ENCODE measurements around the gene DEPDC5. TPM values are rescaled to one million over a fixed set of nuclear protein-coding genes. Genes with fewer than 3 reads are reported as not detected.

The DEPDC5 gene
- total and polyA plus RNA-seq, 2 of the 8 experiments (the other 6 are each of a cell fraction or from before 2014, with no cell fraction given), result 18.3 to 26.5 TPM

GRCh38 chr22:31893460-31893859 lies 139.6 kb downstream of the DEPDC5 start:
- H3K14ac ChIP-seq (ENCODE audit: insufficient read length), result no peak overlapping the region
- H3K36me3 ChIP-seq (ENCODE audit: control insufficient read depth in 2 of 4, insufficient read depth in 4 of 4, low read length in 3 of 4), result peaks cover 0 to 9% (median under 1%) of the 10 kb centered on the region in 4 experiments; a peak in 1 of 8 replicates
- DNase-seq (ENCODE audit: low read depth in 1 of 2, low spot score in 2 of 2) (no peak), FAIRE-seq (no peak)
- H4K5ac ChIP-seq (ENCODE audit: insufficient read length, low read depth, low read length), result no peak overlapping the region
- H3K79me2 ChIP-seq (ENCODE audit: control insufficient read depth in 1 of 2, insufficient read depth in 2 of 2, low read length in 2 of 2), result no peaks in the 10 kb centered on the region
- no peak overlapping the region for H2BK20ac ChIP-seq (ENCODE audit: low read length)
- ChIA-PET CTCF (ENCODE audit: partially characterized antibody) (no interaction called here), POLR2A (ENCODE audit: partially characterized antibody) (no interaction called here)
- WGBS, 2 experiments (ENCODE audit: extremely low coverage in 1 of 2, insufficient coverage in 1 of 2, insufficient read length in 1 of 2, insufficient replicate concordance in 2 of 2, low coverage in 1 of 2, low lambda C conversion rate in 2 of 2, missing lambda C conversion rate in 1 of 2), result 93% methylated on average over 6 of the region's 6 CpGs; no CpG with 5 or more reads in 1 of the 2 experiments
- no peak overlapping the region for H2BK120ac ChIP-seq (replicated peaks; ENCODE audit: low read depth, low read length)
- TF ChIP-seq EZH2 (IDR thresholded peaks at IDR 0.05; ENCODE audit: low read depth, low read length, severe bottlenecking), result no peak
- TF ChIP-seq EGR1 (IDR thresholded peaks at IDR 0.05; ENCODE audit: borderline replicate concordance, low read depth, low read length), result no peak
- TF ChIP-seq, protein P1, sequence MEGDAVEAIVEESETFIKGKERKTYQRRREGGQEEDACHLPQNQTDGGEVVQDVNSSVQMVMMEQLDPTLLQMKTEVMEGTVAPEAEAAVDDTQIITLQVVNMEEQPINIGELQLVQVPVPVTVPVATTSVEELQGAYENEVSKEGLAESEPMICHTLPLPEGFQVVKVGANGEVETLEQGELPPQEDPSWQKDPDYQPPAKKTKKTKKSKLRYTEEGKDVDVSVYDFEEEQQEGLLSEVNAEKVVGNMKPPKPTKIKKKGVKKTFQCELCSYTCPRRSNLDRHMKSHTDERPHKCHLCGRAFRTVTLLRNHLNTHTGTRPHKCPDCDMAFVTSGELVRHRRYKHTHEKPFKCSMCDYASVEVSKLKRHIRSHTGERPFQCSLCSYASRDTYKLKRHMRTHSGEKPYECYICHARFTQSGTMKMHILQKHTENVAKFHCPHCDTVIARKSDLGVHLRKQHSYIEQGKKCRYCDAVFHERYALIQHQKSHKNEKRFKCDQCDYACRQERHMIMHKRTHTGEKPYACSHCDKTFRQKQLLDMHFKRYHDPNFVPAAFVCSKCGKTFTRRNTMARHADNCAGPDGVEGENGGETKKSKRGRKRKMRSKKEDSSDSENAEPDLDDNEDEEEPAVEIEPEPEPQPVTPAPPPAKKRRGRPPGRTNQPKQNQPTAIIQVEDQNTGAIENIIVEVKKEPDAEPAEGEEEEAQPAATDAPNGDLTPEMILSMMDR (IDR thresholded peaks at IDR 0.05; ENCODE audit: control extremely low read depth in 1 of 3, insufficient read depth in 1 of 3, low read depth in 1 of 3, low read length in 3 of 3), result no peak
- no peak for TF ChIP-seq SP1 (IDR thresholded peaks at IDR 0.05; ENCODE audit: low read depth, low read length)
- H2BK12ac ChIP-seq (ENCODE audit: low read depth, low read length), result no peak overlapping the region
- H3K9me3 ChIP-seq (ENCODE audit: insufficient read depth in 2 of 2, low read depth in 1 of 2, low read length in 1 of 2), result no peaks in the 10 kb centered on the region
- H2AK5ac ChIP-seq (ENCODE audit: low read depth, low read length), result no peak overlapping the region
- peaks cover 0 to 11% (median 4%) of the 10 kb centered on the region in 4 experiments; a peak in 3 of 7 replicates for H3K4me1 ChIP-seq (replicated peaks in 1 of 4; ENCODE audit: control insufficient read depth in 3 of 4, insufficient read depth in 4 of 4, low read length in 3 of 4)
- H2BK15ac ChIP-seq (ENCODE audit: low read length), result no peak overlapping the region
- H3K23me2 ChIP-seq (ENCODE audit: low read depth, low read length), result no peaks in the 10 kb centered on the region
- no peaks in the 10 kb centered on the region for H3K27me3 ChIP-seq (replicated peaks in 1 of 4; ENCODE audit: control insufficient read depth in 3 of 4, extremely low read depth in 1 of 4, insufficient read depth in 3 of 4, low read length in 3 of 4)
- no peak overlapping the region for H3K4ac ChIP-seq (replicated peaks; ENCODE audit: insufficient read length, low read depth, low read length)
- H4K8ac ChIP-seq (ENCODE audit: extremely low read depth, insufficient read depth, low read length), result no peak overlapping the region
- no peak overlapping the region for H3K23ac ChIP-seq (ENCODE audit: insufficient read length)
- no peak overlapping the region for H3K18ac ChIP-seq (ENCODE audit: extremely low read depth, low read length)
- H2AFZ ChIP-seq (ENCODE audit: low read length), result no peak overlapping the region
- no peak overlapping the region for H2BK5ac ChIP-seq (ENCODE audit: low read depth, low read length)
- no peak overlapping the region for H4K91ac ChIP-seq (replicated peaks; ENCODE audit: insufficient read length, low read length)
- H3K4me3 ChIP-seq (ENCODE audit: extremely low read depth in 1 of 4, insufficient read depth in 2 of 4, low read depth in 3 of 4, low read length in 4 of 4), result no peak overlapping the region
- H4K20me1 ChIP-seq (replicated peaks in 1 of 2; ENCODE audit: control insufficient read depth in 1 of 2, insufficient read depth in 2 of 2, low read length in 2 of 2), result no peaks in the 10 kb centered on the region
- no peak overlapping the region for H3K4me2 ChIP-seq (ENCODE audit: insufficient read depth in 1 of 2, low read depth in 2 of 2, low read length in 2 of 2)
- H3K79me1 ChIP-seq (ENCODE audit: low read depth, low read length), result no peaks in the 10 kb centered on the region
- no peak overlapping the region for H3K9ac ChIP-seq (replicated peaks in 1 of 4; ENCODE audit: extremely low read depth in 1 of 4, low read depth in 3 of 4, low read length in 3 of 4)
- H3K27ac ChIP-seq (ENCODE audit: low read depth, low read length), result no peak overlapping the region
- H3K56ac ChIP-seq (replicated peaks; ENCODE audit: insufficient read length, low read depth, low read length), result no peak overlapping the region
